Panc1 (cell line): Measurements from ENCODE around the gene PLCH1. TPM values are rescaled to one million over a fixed set of nuclear protein-coding genes. Genes with fewer than 3 reads are reported as not detected.

Experiments
- ATAC-seq: fragments of 200-7000 bp; cut with Tn5 transposase; 2 replicates; pipeline ENCODE4 v1.9.1; 2020; ENCODE audit warnings: mild to moderate bottlenecking, moderate library complexity
- BruUV-seq: library from RNA; stranded (reverse); fragments of 400-500 nt; replicated peaks from 2 replicates; lab custom pipeline; 2021; lab: Mats Ljungman, UMichigan
- CTCF ChIA-PET: fragments of 300-600 bp; sonication (Branson Sonifier 250); formaldehyde crosslinking; loops from one replicate; lab custom pipeline; 2022; ENCODE audit warnings: antibody characterized with exemption; lab: Charles Lee
- POLR2A ChIA-PET: fragments of 300-600 bp; sonication (Branson Sonifier 250); formaldehyde crosslinking; loops from one replicate; lab custom pipeline; 2022; ENCODE audit warnings: antibody characterized with exemption; lab: Charles Lee
- DNase-seq: peaks from one replicate; pipeline ENCODE4 v3.0.0-alpha.2; 2010; ENCODE audit warnings: low read depth, low spot score
- H3K27ac ChIP-seq: 2 replicates; pipeline ENCODE4 v1.5.1; 2011; ENCODE audit warnings: mild to moderate bottlenecking, low read length, inconsistent platforms
- H3K27me3 ChIP-seq: fragments of 200-500 bp; sonication (Bioruptor generic); 2 replicates; pipeline ENCODE4 v1.6.0; 2014; ENCODE audit warnings: low read length, inconsistent platforms; ENCODE audit not compliant: control insufficient read depth, insufficient read depth
- H3K36me3 ChIP-seq: fragments of 200-500 bp; sonication (Bioruptor generic); 2 replicates; pipeline ENCODE4 v1.5.1; 2014; ENCODE audit warnings: inconsistent platforms, mild to moderate bottlenecking, low read length, moderate library complexity; ENCODE audit not compliant: control insufficient read depth, insufficient read depth
- H3K4me1 ChIP-seq: 2 replicates; pipeline ENCODE4 v1.5.1; 2011; ENCODE audit warnings: inconsistent platforms, mild to moderate bottlenecking, low read length, moderate library complexity; ENCODE audit not compliant: control insufficient read depth, insufficient read depth
- H3K4me3 ChIP-seq, 2 experiments: 2 replicates each; pipeline ENCODE4 v1.5.1; 2011 to 2012; ENCODE audit warnings: low read depth in 2 of 2, low read length in 2 of 2, mild to moderate bottlenecking in 2 of 2, inconsistent platforms in 1 of 2, moderate library complexity in 1 of 2
- H3K9me3 ChIP-seq: fragments of 200-500 bp; sonication (Bioruptor generic); 2 replicates; pipeline ENCODE4 v1.5.1; 2014; ENCODE audit warnings: low read depth, mild to moderate bottlenecking, inconsistent platforms, low read length, moderate library complexity; ENCODE audit not compliant: control insufficient read depth, insufficient read depth
- CTCF ChIP-seq: fragments of 450-650 bp; IDR thresholded peaks from 2 replicates; pipeline ENCODE4 v1.5.1; 2017; ENCODE audit warnings: mild to moderate bottlenecking
- POLR2AphosphoS5 ChIP-seq: IDR thresholded peaks from 2 replicates; pipeline ENCODE4 v1.6.1; 2012; ENCODE audit warnings: mild to moderate bottlenecking, low read depth, low read length, moderate library complexity
- SIN3A ChIP-seq: IDR thresholded peaks from 2 replicates; pipeline ENCODE4 v1.6.1; 2012; ENCODE audit warnings: low read depth, mild to moderate bottlenecking, low read length, moderate library complexity, borderline replicate concordance; ENCODE audit not compliant: insufficient read depth
- TCF7L2 ChIP-seq: IDR thresholded peaks from 2 replicates; pipeline ENCODE4 v1.6.1; 2011; ENCODE audit warnings: mild to moderate bottlenecking, low read depth, low read length, inconsistent platforms
- in situ Hi-C: cut with HindIII; loops from 2 replicates; pipeline ENCODE4 v1.10.0; 2016; ENCODE audit warnings: low sequenced_read_pairs, low pct_unique_long_range_greater_than_20kb
- intact Hi-C: fragments of 100-400 bp; cut with micrococcal nuclease; formaldehyde crosslinking; loops from one replicate; pipeline ENCODE4 v1.10.0; 2022; ENCODE audit not compliant: unreplicated experiment
- total RNA-seq: library from RNA; stranded (reverse); gene quantifications from one replicate; pipeline ENCODE4 v1.2.1, GENCODE V29; 2021; ENCODE audit not compliant: unreplicated experiment
- TF ChIP-seq, protein P1 (sequence below), 2 experiments: IDR thresholded peaks; 2 replicates each; pipeline ENCODE4 v1.6.1; 2011 to 2012; ENCODE audit warnings: low read depth in 2 of 2, control low read depth in 1 of 2, low read length in 1 of 2, mild to moderate bottlenecking in 1 of 2, moderate library complexity in 1 of 2; ENCODE audit not compliant: insufficient read depth in 1 of 2

Gene PLCH1
- total RNA-seq, 1 experiment from 2014 or later = 0.03 TPM

DNA sequence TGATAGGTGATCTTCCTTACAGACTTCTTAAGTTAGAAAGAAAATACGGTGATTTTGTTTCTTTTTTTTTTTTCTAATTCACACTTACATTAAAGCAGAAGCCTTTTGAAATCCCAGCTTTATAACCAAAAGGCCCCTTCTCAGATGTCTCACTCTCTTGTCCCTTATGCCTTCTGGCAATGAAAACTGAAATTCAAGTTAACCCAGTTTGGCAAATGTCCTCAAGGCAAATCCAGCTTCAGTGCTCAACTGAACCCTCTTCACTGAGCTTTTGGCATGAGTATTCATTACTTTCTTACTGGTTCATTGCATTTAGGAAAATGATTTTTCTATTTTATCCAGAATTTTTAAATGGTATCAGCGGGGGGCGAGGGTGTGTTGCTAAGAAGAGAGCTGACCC, 17.0 kb downstream of the PLCH1 start:
- H3K27me3 ChIP-seq = no peaks in the 10 kb centered on the region
- TF ChIP-seq POLR2AphosphoS5 = no peak
- TF ChIP-seq, protein P1, sequence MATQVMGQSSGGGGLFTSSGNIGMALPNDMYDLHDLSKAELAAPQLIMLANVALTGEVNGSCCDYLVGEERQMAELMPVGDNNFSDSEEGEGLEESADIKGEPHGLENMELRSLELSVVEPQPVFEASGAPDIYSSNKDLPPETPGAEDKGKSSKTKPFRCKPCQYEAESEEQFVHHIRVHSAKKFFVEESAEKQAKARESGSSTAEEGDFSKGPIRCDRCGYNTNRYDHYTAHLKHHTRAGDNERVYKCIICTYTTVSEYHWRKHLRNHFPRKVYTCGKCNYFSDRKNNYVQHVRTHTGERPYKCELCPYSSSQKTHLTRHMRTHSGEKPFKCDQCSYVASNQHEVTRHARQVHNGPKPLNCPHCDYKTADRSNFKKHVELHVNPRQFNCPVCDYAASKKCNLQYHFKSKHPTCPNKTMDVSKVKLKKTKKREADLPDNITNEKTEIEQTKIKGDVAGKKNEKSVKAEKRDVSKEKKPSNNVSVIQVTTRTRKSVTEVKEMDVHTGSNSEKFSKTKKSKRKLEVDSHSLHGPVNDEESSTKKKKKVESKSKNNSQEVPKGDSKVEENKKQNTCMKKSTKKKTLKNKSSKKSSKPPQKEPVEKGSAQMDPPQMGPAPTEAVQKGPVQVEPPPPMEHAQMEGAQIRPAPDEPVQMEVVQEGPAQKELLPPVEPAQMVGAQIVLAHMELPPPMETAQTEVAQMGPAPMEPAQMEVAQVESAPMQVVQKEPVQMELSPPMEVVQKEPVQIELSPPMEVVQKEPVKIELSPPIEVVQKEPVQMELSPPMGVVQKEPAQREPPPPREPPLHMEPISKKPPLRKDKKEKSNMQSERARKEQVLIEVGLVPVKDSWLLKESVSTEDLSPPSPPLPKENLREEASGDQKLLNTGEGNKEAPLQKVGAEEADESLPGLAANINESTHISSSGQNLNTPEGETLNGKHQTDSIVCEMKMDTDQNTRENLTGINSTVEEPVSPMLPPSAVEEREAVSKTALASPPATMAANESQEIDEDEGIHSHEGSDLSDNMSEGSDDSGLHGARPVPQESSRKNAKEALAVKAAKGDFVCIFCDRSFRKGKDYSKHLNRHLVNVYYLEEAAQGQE (IDR thresholded peaks at IDR 0.05; ENCODE audit: insufficient read depth in 1 of 2, low read depth in 2 of 2, low read length in 1 of 2) = no peak
- TF ChIP-seq TCF7L2 = no peak
- no peak overlapping the region for H3K4me3 ChIP-seq
- H3K4me1 ChIP-seq = no peaks in the 10 kb centered on the region
- ATAC-seq (no peak), DNase-seq (no peak)
- in situ Hi-C loops (no loop called here), intact Hi-C loops (no loop called here)
- BruUV-seq = no TSS peak
- H3K36me3 ChIP-seq = no peaks in the 10 kb centered on the region
- POLR2A ChIA-PET = no interaction called here
- H3K9me3 ChIP-seq = no peaks in the 10 kb centered on the region
- H3K27ac ChIP-seq = no peak overlapping the region
- CTCF ChIA-PET = no interaction called here

GRCh38 chr3:155714295-155714718, 30.6 kb downstream of the PLCH1 start:
- intact Hi-C loops = no loop called here
- H3K27me3 ChIP-seq = no peaks in the 10 kb centered on the region
- CTCF ChIA-PET = no interaction called here
- no peak overlapping the region for H3K27ac ChIP-seq
- no TSS peak for BruUV-seq
- in situ Hi-C loops = no loop called here
- no peaks in the 10 kb centered on the region for H3K4me1 ChIP-seq
- TF ChIP-seq TCF7L2 = no peak
- no peak for TF ChIP-seq SIN3A
- TF ChIP-seq CTCF = no peak
- no peak for TF ChIP-seq POLR2AphosphoS5
- H3K4me3 ChIP-seq = no peak overlapping the region
- no peaks in the 10 kb centered on the region for H3K9me3 ChIP-seq
- DNase-seq = no peak
- no peaks in the 10 kb centered on the region for H3K36me3 ChIP-seq
- POLR2A ChIA-PET = no interaction called here
- ATAC-seq = no peak

GRCh38 chr3:155712008-155712407, 32.9 kb downstream of the PLCH1 start:
- Histone ChIP-seq H3K9me3 (no peaks in the 10 kb centered on the region), H3K36me3 (no peaks in the 10 kb centered on the region), H3K4me1 (no peaks in the 10 kb centered on the region), H3K27me3 (no peaks in the 10 kb centered on the region), H3K27ac (no peak overlapping the region), H3K4me3 (no peak overlapping the region)
- ATAC-seq (no peak), DNase-seq (no peak)
- no TSS peak for BruUV-seq
- in situ Hi-C loops = no loop called here
- ChIA-PET CTCF (no interaction called here), POLR2A (no interaction called here)
- intact Hi-C loops = no loop called here
- TF ChIP-seq SIN3A (no peak), CTCF (no peak), POLR2AphosphoS5 (no peak), TCF7L2 (no peak)
- TF ChIP-seq, protein P1 (IDR thresholded peaks at IDR 0.05; ENCODE audit: insufficient read depth in 1 of 2, low read depth in 2 of 2, low read length in 1 of 2) = no peak
